Sigmoid colon (tissue), 4 donors: ENCODE data around the gene GNA12.

ENCODE experiments used
- EP300 ChIP-seq, 4 donors: sonication (generic); formaldehyde crosslinking; IDR thresholded peaks; one replicate each; pipeline ENCODE4 v1.6.1; 2017; ENCODE audit warnings: antibody characterized with exemption in 4 of 4
- POLR2A ChIP-seq, 2 donors: fragments of 450-650 bp; IDR thresholded peaks; one replicate each; pipeline ENCODE4 v1.6.1; 2016; ENCODE audit warnings: antibody characterized with exemption in 2 of 2, mild to moderate bottlenecking in 2 of 2, moderate library complexity in 2 of 2
- POLR2AphosphoS5 ChIP-seq, 4 donors: sonication (generic); formaldehyde crosslinking; IDR thresholded peaks; one replicate each; pipeline ENCODE4 v1.6.1; 2017; ENCODE audit warnings: antibody characterized with exemption in 4 of 4
- TF ChIP-seq, protein P1 (sequence below), 4 experiments: fragments of 450-650 bp in 3 of 4; fragments of 200-600 bp in 1 of 4; IDR thresholded peaks; one replicate each; pipeline ENCODE4 v1.5.1; 2016 to 2019; ENCODE audit warnings: antibody characterized with exemption in 4 of 4, mild to moderate bottlenecking in 3 of 4, moderate library complexity in 2 of 4

DNA sequence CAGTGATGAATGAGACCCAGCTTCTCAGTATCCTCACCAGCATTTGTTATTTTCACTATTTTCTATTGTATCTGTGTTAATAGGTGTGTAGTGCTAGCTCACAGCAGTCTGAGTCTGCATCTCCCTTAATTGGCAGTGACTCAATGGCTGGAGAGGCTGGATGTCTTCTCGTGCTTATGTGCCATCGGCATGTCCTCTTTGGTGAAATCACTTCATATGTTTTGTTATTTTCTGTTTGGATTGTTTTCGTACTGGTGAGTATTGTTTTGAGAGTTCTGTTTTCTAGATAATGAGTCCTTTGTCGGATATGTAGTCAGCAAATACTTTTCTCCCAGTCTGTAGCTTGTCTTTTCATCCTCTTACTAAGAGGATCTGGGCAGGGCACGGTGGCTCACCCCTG lies 90.0 kb downstream of the GNA12 start:
- no peak for TF ChIP-seq POLR2A (IDR thresholded peaks at IDR 0.05)
- TF ChIP-seq, protein P1, sequence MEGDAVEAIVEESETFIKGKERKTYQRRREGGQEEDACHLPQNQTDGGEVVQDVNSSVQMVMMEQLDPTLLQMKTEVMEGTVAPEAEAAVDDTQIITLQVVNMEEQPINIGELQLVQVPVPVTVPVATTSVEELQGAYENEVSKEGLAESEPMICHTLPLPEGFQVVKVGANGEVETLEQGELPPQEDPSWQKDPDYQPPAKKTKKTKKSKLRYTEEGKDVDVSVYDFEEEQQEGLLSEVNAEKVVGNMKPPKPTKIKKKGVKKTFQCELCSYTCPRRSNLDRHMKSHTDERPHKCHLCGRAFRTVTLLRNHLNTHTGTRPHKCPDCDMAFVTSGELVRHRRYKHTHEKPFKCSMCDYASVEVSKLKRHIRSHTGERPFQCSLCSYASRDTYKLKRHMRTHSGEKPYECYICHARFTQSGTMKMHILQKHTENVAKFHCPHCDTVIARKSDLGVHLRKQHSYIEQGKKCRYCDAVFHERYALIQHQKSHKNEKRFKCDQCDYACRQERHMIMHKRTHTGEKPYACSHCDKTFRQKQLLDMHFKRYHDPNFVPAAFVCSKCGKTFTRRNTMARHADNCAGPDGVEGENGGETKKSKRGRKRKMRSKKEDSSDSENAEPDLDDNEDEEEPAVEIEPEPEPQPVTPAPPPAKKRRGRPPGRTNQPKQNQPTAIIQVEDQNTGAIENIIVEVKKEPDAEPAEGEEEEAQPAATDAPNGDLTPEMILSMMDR (IDR thresholded peaks at IDR 0.05), result no peak
- TF ChIP-seq POLR2AphosphoS5 (IDR thresholded peaks at IDR 0.05), result no peak
- no peak for TF ChIP-seq EP300 (IDR thresholded peaks at IDR 0.05)
